OCI-LY3 (cell line): ENCODE measurements around the gene HTR3B.

Experiments
- H2AFZ ChIP-seq: fragments of 200-600, 300-600 bp; shearing (Covaris generic); 2 replicates; pipeline ENCODE4 v1.6.0; 2014; ENCODE audit warnings: antibody characterized with exemption, low read depth, low read length
- H3K27ac ChIP-seq: fragments of 200-600, 300-600 bp; sonication (generic); 2 replicates; pipeline ENCODE4 v1.5.1; 2014; ENCODE audit warnings: mild to moderate bottlenecking, low read length, moderate library complexity, mixed read lengths
- H3K27me3 ChIP-seq: fragments of 200-600, 300-600 bp; sonication (generic); 2 replicates; pipeline ENCODE4 v1.6.1; 2014; ENCODE audit warnings: low read depth, low read length, mixed read lengths
- H3K36me3 ChIP-seq: fragments of 200-600, 300-600 bp; sonication (generic); replicated peaks from 2 replicates; pipeline ENCODE3; 2014; ENCODE audit warnings: low read depth, low read length, mixed read lengths
- H3K4me1 ChIP-seq: fragments of 300-600, 200-600 bp; sonication (generic); 2 replicates; pipeline ENCODE4 v1.6.1; 2014; ENCODE audit warnings: low read length, mixed read lengths
- H3K4me2 ChIP-seq: fragments of 200-600, 300-600 bp; sonication (generic); 2 replicates; pipeline ENCODE4 v1.6.1; 2014; ENCODE audit warnings: low read length, mixed read lengths
- H3K4me3 ChIP-seq: fragments of 300-600, 200-600 bp; sonication (generic); 2 replicates; pipeline ENCODE4 v1.5.1; 2014; ENCODE audit warnings: antibody characterized with exemption, mild to moderate bottlenecking, low read length, moderate library complexity
- H3K79me2 ChIP-seq: fragments of 300-600, 200-600 bp; shearing (Covaris generic); 2 replicates; pipeline ENCODE4 v1.6.1; 2014; ENCODE audit warnings: mild to moderate bottlenecking, low read length, mixed read lengths
- H3K9ac ChIP-seq: fragments of 300-600, 200-600 bp; shearing (Covaris generic); 2 replicates; pipeline ENCODE4 v1.6.0; 2014; ENCODE audit warnings: mild to moderate bottlenecking, low read length, moderate library complexity
- H3K9me3 ChIP-seq: fragments of 200-600, 300-600 bp; shearing (Covaris generic); 2 replicates; pipeline ENCODE4 v1.6.1; 2014; ENCODE audit warnings: low read length, mixed read lengths; ENCODE audit not compliant: insufficient read depth
- H4K20me1 ChIP-seq: fragments of 200-600, 300-600 bp; sonication (generic); 2 replicates; pipeline ENCODE4 v1.6.1; 2016; ENCODE audit warnings: low read length, mixed read lengths; ENCODE audit not compliant: insufficient read depth
- EZH2phosphoT487 ChIP-seq: fragments of 200-600 bp; shearing (Covaris generic); IDR thresholded peaks from 2 replicates; pipeline ENCODE4 v1.6.1; 2018; ENCODE audit warnings: antibody characterized with exemption, mixed run types, low read depth
- TF ChIP-seq, protein P1 (sequence below): fragments of 200-600, 300-600 bp; sonication (generic); IDR thresholded peaks from 2 replicates; pipeline ENCODE4 v1.5.1; 2014; ENCODE audit warnings: antibody characterized with exemption, low read length, low read depth

HTR3B gene

DNA sequence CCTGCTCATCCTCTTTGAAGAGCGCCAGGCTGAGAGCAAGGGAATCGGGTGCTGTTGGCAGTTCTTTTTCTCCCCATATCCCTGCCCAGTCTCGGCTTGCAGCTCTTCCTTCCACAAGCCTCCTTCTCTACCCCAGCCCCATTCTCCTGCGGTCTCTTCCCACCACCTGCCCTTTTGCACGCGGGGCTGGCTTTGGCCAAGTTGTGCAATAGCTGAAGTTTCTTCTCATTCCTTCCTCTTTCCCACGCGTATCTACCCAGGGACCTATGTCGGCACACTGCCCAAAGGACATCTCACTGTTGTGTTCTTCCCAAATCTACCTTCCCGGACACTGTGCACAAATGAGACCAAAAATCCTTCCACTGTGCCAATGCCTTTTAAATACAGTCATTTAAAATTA is 48.0 kb downstream of the HTR3B start:
- no peaks in the 10 kb centered on the region for H3K27me3 ChIP-seq
- no peaks in the 10 kb centered on the region for H3K36me3 ChIP-seq
- no peak overlapping the region for H3K27ac ChIP-seq
- peaks cover 23% of the 10 kb centered on the region for H3K4me1 ChIP-seq
- TF ChIP-seq EZH2phosphoT487: no peak
- TF ChIP-seq, protein P1, sequence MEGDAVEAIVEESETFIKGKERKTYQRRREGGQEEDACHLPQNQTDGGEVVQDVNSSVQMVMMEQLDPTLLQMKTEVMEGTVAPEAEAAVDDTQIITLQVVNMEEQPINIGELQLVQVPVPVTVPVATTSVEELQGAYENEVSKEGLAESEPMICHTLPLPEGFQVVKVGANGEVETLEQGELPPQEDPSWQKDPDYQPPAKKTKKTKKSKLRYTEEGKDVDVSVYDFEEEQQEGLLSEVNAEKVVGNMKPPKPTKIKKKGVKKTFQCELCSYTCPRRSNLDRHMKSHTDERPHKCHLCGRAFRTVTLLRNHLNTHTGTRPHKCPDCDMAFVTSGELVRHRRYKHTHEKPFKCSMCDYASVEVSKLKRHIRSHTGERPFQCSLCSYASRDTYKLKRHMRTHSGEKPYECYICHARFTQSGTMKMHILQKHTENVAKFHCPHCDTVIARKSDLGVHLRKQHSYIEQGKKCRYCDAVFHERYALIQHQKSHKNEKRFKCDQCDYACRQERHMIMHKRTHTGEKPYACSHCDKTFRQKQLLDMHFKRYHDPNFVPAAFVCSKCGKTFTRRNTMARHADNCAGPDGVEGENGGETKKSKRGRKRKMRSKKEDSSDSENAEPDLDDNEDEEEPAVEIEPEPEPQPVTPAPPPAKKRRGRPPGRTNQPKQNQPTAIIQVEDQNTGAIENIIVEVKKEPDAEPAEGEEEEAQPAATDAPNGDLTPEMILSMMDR: no peak
- H3K9me3 ChIP-seq: no peaks in the 10 kb centered on the region
- no peaks in the 10 kb centered on the region for H4K20me1 ChIP-seq
- H3K79me2 ChIP-seq: no peaks in the 10 kb centered on the region
- no peak overlapping the region for H3K9ac ChIP-seq
- no peak overlapping the region for H3K4me2 ChIP-seq
- no peak overlapping the region for H3K4me3 ChIP-seq
- H2AFZ ChIP-seq: no peak overlapping the region

- no peak overlapping the region for H3K27ac ChIP-seq
- H3K36me3 ChIP-seq: no peaks in the 10 kb centered on the region
- H3K9ac ChIP-seq: no peak overlapping the region
- no peaks in the 10 kb centered on the region for H4K20me1 ChIP-seq
- TF ChIP-seq, protein P1: no peak
- TF ChIP-seq EZH2phosphoT487: no peak
- no peak overlapping the region for H2AFZ ChIP-seq
- H3K9me3 ChIP-seq: no peaks in the 10 kb centered on the region
- H3K4me3 ChIP-seq: no peak overlapping the region
- H3K79me2 ChIP-seq: no peaks in the 10 kb centered on the region
- H3K4me2 ChIP-seq: no peak overlapping the region
- H3K4me1 ChIP-seq: peaks cover 11% of the 10 kb centered on the region
- H3K27me3 ChIP-seq: no peaks in the 10 kb centered on the region
Observed at GRCh38 chr11:113954235-113954634, 49.6 kb downstream of the HTR3B start.

- no peaks in the 10 kb centered on the region for H4K20me1 ChIP-seq
- no peaks in the 10 kb centered on the region for H3K79me2 ChIP-seq
- H3K9ac ChIP-seq: no peak overlapping the region
- H3K4me2 ChIP-seq: no peak overlapping the region
- H3K4me1 ChIP-seq: peaks cover 4% of the 10 kb centered on the region
- H3K4me3 ChIP-seq: no peak overlapping the region
- H3K9me3 ChIP-seq: no peaks in the 10 kb centered on the region
- no peak overlapping the region for H3K27ac ChIP-seq
- H2AFZ ChIP-seq: no peak overlapping the region
- TF ChIP-seq, protein P1: no peak
- no peak for TF ChIP-seq EZH2phosphoT487
- no peaks in the 10 kb centered on the region for H3K36me3 ChIP-seq
- no peaks in the 10 kb centered on the region for H3K27me3 ChIP-seq
Observed at GRCh38 chr11:113956986-113957385, 52.4 kb downstream of the HTR3B start.

- Histone ChIP-seq H3K9me3 (no peaks in the 10 kb centered on the region), H3K9ac (no peak overlapping the region), H3K79me2 (no peaks in the 10 kb centered on the region), H3K36me3 (no peaks in the 10 kb centered on the region), H3K27ac (no peak overlapping the region), H3K27me3 (no peaks in the 10 kb centered on the region), H3K4me3 (no peak overlapping the region), H2AFZ (no peak overlapping the region), H3K4me1 (peaks cover 4% of the 10 kb centered on the region), H4K20me1 (no peaks in the 10 kb centered on the region), H3K4me2 (no peak overlapping the region)
- TF ChIP-seq EZH2phosphoT487: no peak
- TF ChIP-seq, protein P1: no peak
Observed at GRCh38 chr11:113960702-113961330, 56.2 kb downstream of the HTR3B start.
